ENCODE data around the gene SRBD1.

- TF ChIP-seq EZH2 (IDR thresholded peaks at IDR 0.05; ENCODE audit: low read depth, unreplicated experiment) (no peak), CTCF (conservative IDR thresholded peaks at IDR 0.05; ENCODE audit: low read depth in 2 of 2) (no peak), POLR2AphosphoS5 (IDR thresholded peaks at IDR 0.05; ENCODE audit: low read depth) (no peak), REST (IDR thresholded peaks at IDR 0.05; ENCODE audit: unreplicated experiment) (no peak), EZH2phosphoT487 (IDR thresholded peaks at IDR 0.05; ENCODE audit: unreplicated experiment) (no peak), ZNF462 (CRISPR knock-in tag; IDR thresholded peaks at IDR 0.05) (no peak), STAT1 (IDR thresholded peaks at IDR 0.05; ENCODE audit: unreplicated experiment) (no peak), JUNB (IDR thresholded peaks at IDR 0.05; ENCODE audit: unreplicated experiment) (no peak), CREB1 (CRISPR knock-in tag; IDR thresholded peaks at IDR 0.05; ENCODE audit: low read depth) (no peak), NANOG (IDR thresholded peaks at IDR 0.05; ENCODE audit: borderline replicate concordance) (no peak), ETS1 (IDR thresholded peaks at IDR 0.05) (no peak)
Observed at GRCh38 chr2:45612285-45612684, 1.2 kb upstream of the SRBD1 start.
